ENCODE data around the gene SARM1. TPM values are rescaled to one million over a fixed set of nuclear protein-coding genes. Genes with fewer than 3 reads are reported as not detected.

Gene SARM1
- total RNA-seq, 1 experiment from 2014 or later = 5.1 TPM

DNA sequence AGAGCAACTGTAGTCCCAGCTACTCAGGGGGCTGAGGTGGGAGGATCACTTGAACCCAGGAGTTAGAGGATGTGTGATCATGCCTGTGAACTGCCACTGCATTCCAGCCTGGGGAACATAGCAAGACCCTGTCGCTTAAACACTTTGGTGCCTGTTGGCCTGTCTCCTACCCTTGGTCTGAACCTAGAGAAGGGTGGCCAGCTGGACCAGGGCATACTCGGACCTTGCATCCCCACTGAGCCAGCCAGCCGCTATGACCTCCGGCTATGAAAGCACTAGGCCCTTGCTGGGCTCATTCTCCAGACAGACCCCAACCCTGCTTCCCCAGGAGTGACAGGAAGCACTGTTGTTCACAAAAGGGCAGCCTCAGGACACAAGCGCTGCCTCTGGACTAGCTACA, 40.8 kb upstream of the SARM1 start:
- Histone ChIP-seq H3K4ac (ENCODE audit: low read depth, low read length) (no peak overlapping the region), H3K18ac (ENCODE audit: insufficient read length, low read depth, low read length) (no peak overlapping the region), H3K79me2 (ENCODE audit: insufficient read depth, low read length) (peaks cover 2% of the 10 kb centered on the region; the same call in 1 of the 2 replicates), H2AK5ac (ENCODE audit: insufficient read length, low read length) (no peak overlapping the region), H3K23me2 (ENCODE audit: insufficient read length, low read depth, low read length, poor library complexity, severe bottlenecking) (peaks cover 4% of the 10 kb centered on the region), H3K23ac (ENCODE audit: insufficient read length, low read depth, low read length) (no peak overlapping the region), H2BK15ac (ENCODE audit: low read depth, low read length) (no peak overlapping the region), H3K14ac (ENCODE audit: insufficient read depth, low read length) (no peak overlapping the region), H2BK5ac (ENCODE audit: insufficient read length, low read length) (no peak overlapping the region), H4K20me1 (ENCODE audit: control insufficient read depth, insufficient read depth, insufficient read length) (no peaks in the 10 kb centered on the region), H2BK20ac (ENCODE audit: low read depth, low read length, poor library complexity, severe bottlenecking) (no peak overlapping the region), H2BK12ac (ENCODE audit: insufficient read length, low read depth, low read length) (no peak overlapping the region), H3K79me1 (ENCODE audit: insufficient read depth, low read depth, low read length, poor library complexity, severe bottlenecking) (no peaks in the 10 kb centered on the region), H3K9ac (ENCODE audit: extremely low read depth, insufficient read length, low read length) (no peak overlapping the region), H3K9me3 (ENCODE audit: control insufficient read depth, low read depth, low read length) (no peaks in the 10 kb centered on the region), H3K27me3 (ENCODE audit: insufficient read depth, low read length) (no peaks in the 10 kb centered on the region), H4K91ac (ENCODE audit: insufficient read length, low read depth, low read length) (no peak overlapping the region), H4K5ac (ENCODE audit: insufficient read length, low read depth, low read length) (no peak overlapping the region), H3T11ph (ENCODE audit: low read length) (no peak overlapping the region), H4K8ac (replicated peaks; ENCODE audit: insufficient read length, low read depth, low read length) (no peak overlapping the region), H2AFZ (ENCODE audit: low read length) (no peak overlapping the region), H3K27ac (ENCODE audit: insufficient read length, low read depth, low read length) (no peak overlapping the region), H3K4me1 (ENCODE audit: insufficient read depth, low read length) (0 out of 2 replicates have a peak, but pooled peaks cover 5% of the 10 kb centered on the region), H3K56ac (ENCODE audit: insufficient read length, low read depth, low read length) (no peak overlapping the region), H2BK120ac (ENCODE audit: low read depth, low read length, poor library complexity, severe bottlenecking) (no peak overlapping the region), H3K4me2 (ENCODE audit: insufficient read depth, insufficient read length, low read length) (no peak overlapping the region)
- no peak overlapping the region for H3K4me3 Mint-ChIP-seq
- DNase-seq = peak; percentile 32
- no peaks in the 10 kb centered on the region; a peak in 1 of 5 replicates for H3K9me3 Mint-ChIP-seq
- peaks cover 22 to 40% (median 37%) of the 10 kb centered on the region in 3 experiments; a peak in 6 of 7 replicates for H3K36me3 Mint-ChIP-seq (ENCODE audit: insufficient read depth in 1 of 3, low read depth in 3 of 3)
- TF ChIP-seq, protein P1, sequence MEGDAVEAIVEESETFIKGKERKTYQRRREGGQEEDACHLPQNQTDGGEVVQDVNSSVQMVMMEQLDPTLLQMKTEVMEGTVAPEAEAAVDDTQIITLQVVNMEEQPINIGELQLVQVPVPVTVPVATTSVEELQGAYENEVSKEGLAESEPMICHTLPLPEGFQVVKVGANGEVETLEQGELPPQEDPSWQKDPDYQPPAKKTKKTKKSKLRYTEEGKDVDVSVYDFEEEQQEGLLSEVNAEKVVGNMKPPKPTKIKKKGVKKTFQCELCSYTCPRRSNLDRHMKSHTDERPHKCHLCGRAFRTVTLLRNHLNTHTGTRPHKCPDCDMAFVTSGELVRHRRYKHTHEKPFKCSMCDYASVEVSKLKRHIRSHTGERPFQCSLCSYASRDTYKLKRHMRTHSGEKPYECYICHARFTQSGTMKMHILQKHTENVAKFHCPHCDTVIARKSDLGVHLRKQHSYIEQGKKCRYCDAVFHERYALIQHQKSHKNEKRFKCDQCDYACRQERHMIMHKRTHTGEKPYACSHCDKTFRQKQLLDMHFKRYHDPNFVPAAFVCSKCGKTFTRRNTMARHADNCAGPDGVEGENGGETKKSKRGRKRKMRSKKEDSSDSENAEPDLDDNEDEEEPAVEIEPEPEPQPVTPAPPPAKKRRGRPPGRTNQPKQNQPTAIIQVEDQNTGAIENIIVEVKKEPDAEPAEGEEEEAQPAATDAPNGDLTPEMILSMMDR (conservative IDR thresholded peaks at IDR 0.05) = no peak
- peak overlapping the region in 2 of 3 experiments; percentile 61 to 70; a peak in 3 of 7 replicates for H3K27ac Mint-ChIP-seq
- no CpG with 5 or more reads among the region's 5 CpGs for WGBS (ENCODE audit: extremely low coverage, insufficient read length, low lambda C conversion rate)
- no peaks in the 10 kb centered on the region for H3K27me3 Mint-ChIP-seq (ENCODE audit: low read depth)
- H3K4me1 Mint-ChIP-seq = peaks cover 10 to 13% of the 10 kb centered on the region in 2 experiments

Data from H9 (cell line).